ENCODE measurements around the gene PRICKLE4. TPM values are rescaled to one million over a fixed set of nuclear protein-coding genes. Genes with fewer than 3 reads are reported as not detected.

The PRICKLE4 gene
- total and polyA plus RNA-seq, 2 of the 8 experiments (the other 6 are each of a cell fraction or from before 2014, with no cell fraction given) = 0.32 to 1.4 TPM

- Histone ChIP-seq H3K36me3 (ENCODE audit: control insufficient read depth in 2 of 4, insufficient read depth in 4 of 4, low read length in 3 of 4) (no peaks in the 10 kb centered on the region), H2BK5ac (ENCODE audit: low read depth, low read length) (no peak overlapping the region), H2BK15ac (ENCODE audit: low read length) (no peak overlapping the region), H3K23ac (ENCODE audit: insufficient read length) (no peak overlapping the region), H3K4me1 (replicated peaks in 1 of 4; ENCODE audit: control insufficient read depth in 3 of 4, insufficient read depth in 4 of 4, low read length in 3 of 4) (peaks cover 0 to 1% (median 0%) of the 10 kb centered on the region in 4 experiments; a peak in 2 of 7 replicates), H3K4ac (replicated peaks; ENCODE audit: insufficient read length, low read depth, low read length) (no peak overlapping the region), H4K8ac (ENCODE audit: extremely low read depth, insufficient read depth, low read length) (no peak overlapping the region), H3K56ac (replicated peaks; ENCODE audit: insufficient read length, low read depth, low read length) (no peak overlapping the region), H2BK12ac (ENCODE audit: low read depth, low read length) (no peak overlapping the region), H3K9ac (replicated peaks in 1 of 4; ENCODE audit: extremely low read depth in 1 of 4, low read depth in 3 of 4, low read length in 3 of 4) (no peak overlapping the region), H2AFZ (ENCODE audit: low read length) (no peak overlapping the region), H3K18ac (ENCODE audit: extremely low read depth, low read length) (no peak overlapping the region), H3K79me2 (ENCODE audit: control insufficient read depth in 1 of 2, insufficient read depth in 2 of 2, low read length in 2 of 2) (no peaks in the 10 kb centered on the region), H4K5ac (ENCODE audit: insufficient read length, low read depth, low read length) (no peak overlapping the region), H2BK120ac (replicated peaks; ENCODE audit: low read depth, low read length) (no peak overlapping the region), H3K23me2 (ENCODE audit: low read depth, low read length) (no peaks in the 10 kb centered on the region), H3K4me2 (ENCODE audit: insufficient read depth in 1 of 2, low read depth in 2 of 2, low read length in 2 of 2) (no peak overlapping the region), H3K27me3 (replicated peaks in 1 of 4; ENCODE audit: control insufficient read depth in 3 of 4, extremely low read depth in 1 of 4, insufficient read depth in 3 of 4, low read length in 3 of 4) (no peaks in the 10 kb centered on the region), H4K20me1 (replicated peaks in 1 of 2; ENCODE audit: control insufficient read depth in 1 of 2, insufficient read depth in 2 of 2, low read length in 2 of 2) (no peaks in the 10 kb centered on the region), H3K14ac (ENCODE audit: insufficient read length) (no peak overlapping the region), H4K91ac (replicated peaks; ENCODE audit: insufficient read length, low read length) (no peak overlapping the region), H3K4me3 (ENCODE audit: extremely low read depth in 1 of 4, insufficient read depth in 2 of 4, low read depth in 3 of 4, low read length in 4 of 4) (no peak overlapping the region), H3K9me3 (ENCODE audit: insufficient read depth in 2 of 2, low read depth in 1 of 2, low read length in 1 of 2) (no peaks in the 10 kb centered on the region), H2BK20ac (ENCODE audit: low read length) (no peak overlapping the region), H3K27ac (ENCODE audit: low read depth, low read length) (no peak overlapping the region), H2AK5ac (ENCODE audit: low read depth, low read length) (no peak overlapping the region), H3K79me1 (ENCODE audit: low read depth, low read length) (no peaks in the 10 kb centered on the region)
- POLR2A ChIA-PET (ENCODE audit: partially characterized antibody) = no interaction called here
- 87% methylated on average over 6 of the region's 6 CpGs; no CpG with 5 or more reads in 1 of the 2 experiments for WGBS, 2 experiments (ENCODE audit: extremely low coverage in 1 of 2, insufficient coverage in 1 of 2, insufficient read length in 1 of 2, insufficient replicate concordance in 2 of 2, low coverage in 1 of 2, low lambda C conversion rate in 2 of 2, missing lambda C conversion rate in 1 of 2)
- CTCF ChIA-PET (ENCODE audit: partially characterized antibody) = interaction anchor here (1.5 to 4.6 kb wide), 4 partner anchors 10 to 33 kb away, joined by 3 to 21 read pairs (median 5); no protein-coding TSS in a partner anchor
- FAIRE-seq (no peak), DNase-seq (ENCODE audit: low read depth in 1 of 2, low spot score in 2 of 2) (no peak)
- no peak for TF ChIP-seq SP1 (IDR thresholded peaks at IDR 0.05; ENCODE audit: low read depth, low read length)
- TF ChIP-seq MAFK (IDR thresholded peaks at IDR 0.05; ENCODE audit: low read depth, low read length) = no peak
- no peak for TF ChIP-seq SP4 (IDR thresholded peaks at IDR 0.05; ENCODE audit: low read length)
- TF ChIP-seq CTBP2 (IDR thresholded peaks at IDR 0.05; ENCODE audit: borderline replicate concordance, insufficient read depth, insufficient read length, low read length) = no peak
- TF ChIP-seq BCL11A (IDR thresholded peaks at IDR 0.05; ENCODE audit: low read depth in 2 of 2, low read length in 2 of 2) = no peak
- TF ChIP-seq EZH2 (IDR thresholded peaks at IDR 0.05; ENCODE audit: low read depth, low read length, severe bottlenecking) = no peak
- no peak for TF ChIP-seq RFX5 (IDR thresholded peaks at IDR 0.05; ENCODE audit: borderline replicate concordance, low read depth, low read length)
- TF ChIP-seq RAD21 (IDR thresholded peaks at IDR 0.05 in 1 of 2, conservative IDR thresholded peaks at IDR 0.05 in 1 of 2; ENCODE audit: low read depth in 2 of 2, low read length in 2 of 2) = no peak
- TF ChIP-seq E2F6 (IDR thresholded peaks at IDR 0.05) = no peak
- TF ChIP-seq CHD1 (IDR thresholded peaks at IDR 0.05; ENCODE audit: low read depth, low read length) = no peak
- no peak for TF ChIP-seq CHD2 (IDR thresholded peaks at IDR 0.05; ENCODE audit: low read length)
- TF ChIP-seq GABPA (IDR thresholded peaks at IDR 0.05; ENCODE audit: borderline replicate concordance, insufficient read depth, low read length) = no peak
These were observed 37.0 kb upstream of the PRICKLE4 start for GRCh38 chr6:41743406-41744235.
